GM12878 (cell line): ENCODE data around the gene SORCS2. TPM values are rescaled to one million over a fixed set of nuclear protein-coding genes. Genes with fewer than 3 reads are reported as not detected.

Source experiments
- ATAC-seq: fragments of 200-7000 bp; cut with Tn5 transposase; 3 replicates; pipeline ENCODE4 v1.9.1; 2020; ENCODE audit warnings: mild to moderate bottlenecking, moderate library complexity
- BruUV-seq: library from RNA; stranded (reverse); fragments of 400-500 nt; replicated peaks from 2 replicates; lab custom pipeline; 2021; lab: Mats Ljungman, UMichigan
- CTCF ChIA-PET: fragments of 300-600 bp; sonication (Branson Sonifier 250); formaldehyde crosslinking; extraction: SDS; loops from one replicate; lab custom pipeline; 2021; ENCODE audit warnings: inconsistent platforms; lab: Yijun Ruan, JAX
- POLR2A ChIA-PET: fragments of 350-600 bp; formaldehyde crosslinking; extraction: SDS; loops from one replicate; lab custom pipeline; 2021; ENCODE audit warnings: inconsistent platforms; lab: Charles Lee
- RAD21 ChIA-PET: fragments of 300-600 bp; sonication (Branson Sonifier 250); formaldehyde crosslinking; loops from one replicate; lab custom pipeline; 2023; ENCODE audit warnings: antibody characterized with exemption; ENCODE audit not compliant: unreplicated experiment; lab: Charles Lee
- SMC1A ChIA-PET: fragments of 300-600 bp; sonication (Branson Sonifier 250); formaldehyde crosslinking; loops from one replicate; lab custom pipeline; 2023; ENCODE audit not compliant: unreplicated experiment, uncharacterized antibody; lab: Charles Lee
- DNase-seq: peaks from one replicate; pipeline ENCODE4 v3.0.0-alpha.2; 2011; ENCODE audit warnings: low read depth, low spot score
- FAIRE-seq: peaks from 3 replicates; lab custom pipeline; 2011; peaks lifted over from hg19 to GRCh38; lab: Jason Lieb, UNC
- H2AFZ ChIP-seq: 2 replicates; pipeline ENCODE4 v1.6.0; 2011; ENCODE audit warnings: low read depth, low read length, control low read depth; ENCODE audit not compliant: control insufficient read depth
- H3K27ac ChIP-seq: 2 replicates; pipeline ENCODE4 v1.5.1; 2011; ENCODE audit warnings: control low read depth; ENCODE audit not compliant: control insufficient read depth, insufficient read depth
- H3K27me3 ChIP-seq, 2 experiments: replicated peaks in 1 of 2; 2 replicates each; pipeline versions ENCODE4 v1.6.0 to v1.6.1; 2011; ENCODE audit warnings: low read length in 1 of 2; ENCODE audit not compliant: control insufficient read depth in 2 of 2, insufficient read depth in 2 of 2
- H3K36me3 ChIP-seq, 2 experiments: 2 replicates each; pipeline ENCODE4 v1.5.1; 2011; ENCODE audit warnings: low read length in 1 of 2; ENCODE audit not compliant: control insufficient read depth in 2 of 2, insufficient read depth in 2 of 2
- H3K4me1 ChIP-seq: 2 replicates; pipeline ENCODE4 v1.6.1; 2011; ENCODE audit warnings: mild to moderate bottlenecking, low read length, moderate library complexity, mixed read lengths; ENCODE audit not compliant: control insufficient read depth, insufficient read depth
- H3K4me2 ChIP-seq: 2 replicates; pipeline ENCODE4 v1.6.0; 2011; ENCODE audit warnings: control low read depth; ENCODE audit not compliant: control insufficient read depth, insufficient read depth
- H3K4me3 ChIP-seq: fragments of 200-600 bp; sonication (generic); 2 replicates; pipeline ENCODE4 v1.5.1; 2016
- H3K79me2 ChIP-seq: 2 replicates; pipeline ENCODE4 v1.6.0; 2011; ENCODE audit warnings: low read length; ENCODE audit not compliant: control insufficient read depth, insufficient read depth
- H3K9ac ChIP-seq: 2 replicates; pipeline ENCODE4 v1.8.0; 2011; ENCODE audit warnings: low read length, control low read depth, mixed read lengths; ENCODE audit not compliant: control insufficient read depth, insufficient read depth
- H3K9me3 ChIP-seq: replicated peaks from 3 replicates; pipeline ENCODE4 v1.5.1; 2011; ENCODE audit warnings: mild to moderate bottlenecking, low read length; ENCODE audit not compliant: control insufficient read depth, insufficient read depth
- H4K20me1 ChIP-seq: 2 replicates; pipeline ENCODE4 v1.6.0; 2011; ENCODE audit not compliant: control insufficient read depth, insufficient read depth
- BRCA1 ChIP-seq: IDR thresholded peaks from 2 replicates; pipeline ENCODE4 v1.6.1; 2011; ENCODE audit warnings: low read depth, low read length, improper control_type of control experiment
- CHD2 ChIP-seq: IDR thresholded peaks from 2 replicates; pipeline ENCODE4 v1.6.1; 2011; ENCODE audit warnings: low read depth, low read length, improper control_type of control experiment, borderline replicate concordance
- ETV6 ChIP-seq, 2 experiments: fragments of 450-650 bp in 1 of 2; IDR thresholded peaks in 1 of 2; conservative IDR thresholded peaks in 1 of 2; 2 replicates each; pipeline ENCODE4 v1.6.1; 2014; ENCODE audit warnings: antibody characterized with exemption in 1 of 2, borderline replicate concordance in 1 of 2, low read depth in 1 of 2, mild to moderate bottlenecking in 1 of 2, moderate library complexity in 1 of 2
- IRF4 ChIP-seq: IDR thresholded peaks from 2 replicates; pipeline ENCODE4 v1.6.1; 2011; ENCODE audit warnings: low read depth, low read length
- JUNB ChIP-seq: IDR thresholded peaks from 2 replicates; pipeline ENCODE4 v1.6.1; 2016; ENCODE audit warnings: antibody characterized with exemption, mild to moderate bottlenecking
- NFYA ChIP-seq: IDR thresholded peaks from 2 replicates; pipeline ENCODE4 v1.6.1; 2011; ENCODE audit warnings: low read depth, mild to moderate bottlenecking, low read length, improper control_type of control experiment, borderline replicate concordance
- SMARCA5 ChIP-seq: fragments of 450-650 bp; IDR thresholded peaks from 2 replicates; pipeline ENCODE4 v1.6.1; 2017; ENCODE audit warnings: mild to moderate bottlenecking
- ZNF207 ChIP-seq: fragments of 450-650 bp; IDR thresholded peaks from 2 replicates; pipeline ENCODE4 v1.6.1; 2014; ENCODE audit warnings: antibody characterized with exemption, mild to moderate bottlenecking, borderline replicate concordance
- WGBS: methylation state at CpG from one replicate; pipeline ENCODE4 v1.1.6; 2016; ENCODE audit warnings: low lambda C conversion rate; ENCODE audit not compliant: insufficient replicate concordance, insufficient coverage; ENCODE audit errors: missing lambda C conversion rate; 5-methylcytosine and 5-hydroxymethylcytosine counted together
- in situ Hi-C: fragments of 300-500 bp; cut with MboI; formaldehyde crosslinking; loops from 9 replicates; pipeline ENCODE4 v1.14.3; 2018; ENCODE audit warnings: mixed read lengths
- intact Hi-C: fragments of 100-400 bp; cut with micrococcal nuclease; formaldehyde crosslinking; loops from one replicate; pipeline ENCODE4 v1.14.2; 2022; ENCODE audit not compliant: unreplicated experiment
- polyA plus RNA-seq, 11 experiments: library from polyadenylated mRNA; depleted of rRNA in 4 of 11; unstranded in 6 of 11; stranded (reverse) in 5 of 11; fragments of >200 nt; fragmentation: Nextera tagmentation in 4 of 11; fragmentation: Illumina TruSeq in 1 of 11; extraction: Ambion mirVana in 4 of 11; extraction: Trizol in 1 of 11; gene quantifications; 1 replicate in 1 of 11; 2 replicates in 10 of 11; pipeline versions ENCODE4 v1.2.1 to v1.2.3, GENCODE V29; 2011 to 2016; ENCODE audit warnings: inconsistent platforms in 2 of 11, missing spikeins in 2 of 11, low read depth in 1 of 11
- total RNA-seq, 4 experiments: library from RNA; depleted of rRNA in 3 of 4; stranded (reverse); fragments of >200 nt in 3 of 4; fragmentation: Illumina TruSeq in 1 of 4; extraction: Trizol in 1 of 4; gene quantifications; 2 replicates each; pipeline versions ENCODE4 v1.2.1 to v1.2.3, GENCODE V29; 2013 to 2021
- TF ChIP-seq, protein P1 (sequence below): fragments of 450-650 bp; IDR thresholded peaks from 2 replicates; pipeline ENCODE4 v1.6.1; 2017; ENCODE audit warnings: borderline replicate concordance
- TF ChIP-seq, protein P2 (sequence below): fragments of 450-650 bp; formaldehyde crosslinking; IDR thresholded peaks from 2 replicates; pipeline ENCODE4 v1.4.0; 2022; ENCODE audit warnings: mild to moderate bottlenecking, moderate library complexity
- TF ChIP-seq, protein P3 (sequence below): fragments of 450-650 bp; IDR thresholded peaks from 2 replicates; pipeline ENCODE4 v1.6.1; 2017; ENCODE audit warnings: mild to moderate bottlenecking, moderate library complexity

The SORCS2 gene
- total and polyA plus RNA-seq, 10 of the 15 experiments (the other 5 are each of a cell fraction or from before 2014, with no cell fraction given): 0.01 to 0.15 (median 0.05) TPM; not detected in 5

DNA sequence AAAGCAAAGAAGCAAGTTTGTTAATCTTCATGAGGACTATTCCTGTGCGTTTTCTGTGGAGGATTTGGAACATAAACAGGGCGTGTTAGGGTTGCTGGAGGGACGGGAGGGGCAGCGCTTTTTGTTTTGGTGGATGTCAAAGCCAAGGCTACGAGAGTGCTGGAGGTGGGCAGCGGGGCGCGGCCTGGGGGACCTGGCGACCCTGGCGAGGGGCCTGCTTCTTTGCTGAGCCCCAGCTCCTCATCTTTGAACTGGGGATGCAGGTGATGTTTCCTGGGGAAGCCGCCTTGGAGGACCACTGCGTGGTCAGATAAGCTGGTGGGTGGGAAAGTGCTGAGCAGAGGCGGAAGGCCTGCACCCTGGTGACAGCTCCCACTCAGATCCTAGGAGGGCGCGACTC, 55.2 kb downstream of the SORCS2 start:
- Histone ChIP-seq H3K27me3 (no peaks in the 10 kb centered on the region; a peak in 1 of 4 replicates), H3K36me3 (no peaks in the 10 kb centered on the region), H3K4me3 (no peak overlapping the region), H4K20me1 (no peaks in the 10 kb centered on the region), H3K9ac (no peak overlapping the region), H3K4me2 (no peak overlapping the region), H3K4me1 (no peaks in the 10 kb centered on the region), H3K9me3 (no peaks in the 10 kb centered on the region; the same call in 2 of the 3 replicates), H2AFZ (no peak overlapping the region), H3K79me2 (no peaks in the 10 kb centered on the region), H3K27ac (no peak overlapping the region)
- 36% methylated on average over 15 of the region's 15 CpGs for WGBS
- no peak for ATAC-seq
- POLR2A ChIA-PET: no interaction called here
- in situ Hi-C loops: no loop called here
- CTCF ChIA-PET: no interaction called here
- FAIRE-seq: no peak
- BruUV-seq: no TSS peak
- intact Hi-C loops: no loop called here
- no peak for DNase-seq
- SMC1A ChIA-PET: no interaction called here
- RAD21 ChIA-PET: no interaction called here
- TF ChIP-seq JUNB (no peak), NFYA (no peak), CHD2 (no peak), BRCA1 (no peak), IRF4 (no peak), ZNF207 (no peak), SMARCA5 (no peak), ETV6 (conservative IDR thresholded peaks at IDR 0.05 in 1 of 2, IDR thresholded peaks at IDR 0.05 in 1 of 2; ENCODE audit: borderline replicate concordance in 1 of 2, low read depth in 1 of 2) (no peak)
- TF ChIP-seq, protein P1, sequence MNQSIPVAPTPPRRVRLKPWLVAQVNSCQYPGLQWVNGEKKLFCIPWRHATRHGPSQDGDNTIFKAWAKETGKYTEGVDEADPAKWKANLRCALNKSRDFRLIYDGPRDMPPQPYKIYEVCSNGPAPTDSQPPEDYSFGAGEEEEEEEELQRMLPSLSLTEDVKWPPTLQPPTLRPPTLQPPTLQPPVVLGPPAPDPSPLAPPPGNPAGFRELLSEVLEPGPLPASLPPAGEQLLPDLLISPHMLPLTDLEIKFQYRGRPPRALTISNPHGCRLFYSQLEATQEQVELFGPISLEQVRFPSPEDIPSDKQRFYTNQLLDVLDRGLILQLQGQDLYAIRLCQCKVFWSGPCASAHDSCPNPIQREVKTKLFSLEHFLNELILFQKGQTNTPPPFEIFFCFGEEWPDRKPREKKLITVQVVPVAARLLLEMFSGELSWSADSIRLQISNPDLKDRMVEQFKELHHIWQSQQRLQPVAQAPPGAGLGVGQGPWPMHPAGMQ: no peak
- TF ChIP-seq, protein P2, sequence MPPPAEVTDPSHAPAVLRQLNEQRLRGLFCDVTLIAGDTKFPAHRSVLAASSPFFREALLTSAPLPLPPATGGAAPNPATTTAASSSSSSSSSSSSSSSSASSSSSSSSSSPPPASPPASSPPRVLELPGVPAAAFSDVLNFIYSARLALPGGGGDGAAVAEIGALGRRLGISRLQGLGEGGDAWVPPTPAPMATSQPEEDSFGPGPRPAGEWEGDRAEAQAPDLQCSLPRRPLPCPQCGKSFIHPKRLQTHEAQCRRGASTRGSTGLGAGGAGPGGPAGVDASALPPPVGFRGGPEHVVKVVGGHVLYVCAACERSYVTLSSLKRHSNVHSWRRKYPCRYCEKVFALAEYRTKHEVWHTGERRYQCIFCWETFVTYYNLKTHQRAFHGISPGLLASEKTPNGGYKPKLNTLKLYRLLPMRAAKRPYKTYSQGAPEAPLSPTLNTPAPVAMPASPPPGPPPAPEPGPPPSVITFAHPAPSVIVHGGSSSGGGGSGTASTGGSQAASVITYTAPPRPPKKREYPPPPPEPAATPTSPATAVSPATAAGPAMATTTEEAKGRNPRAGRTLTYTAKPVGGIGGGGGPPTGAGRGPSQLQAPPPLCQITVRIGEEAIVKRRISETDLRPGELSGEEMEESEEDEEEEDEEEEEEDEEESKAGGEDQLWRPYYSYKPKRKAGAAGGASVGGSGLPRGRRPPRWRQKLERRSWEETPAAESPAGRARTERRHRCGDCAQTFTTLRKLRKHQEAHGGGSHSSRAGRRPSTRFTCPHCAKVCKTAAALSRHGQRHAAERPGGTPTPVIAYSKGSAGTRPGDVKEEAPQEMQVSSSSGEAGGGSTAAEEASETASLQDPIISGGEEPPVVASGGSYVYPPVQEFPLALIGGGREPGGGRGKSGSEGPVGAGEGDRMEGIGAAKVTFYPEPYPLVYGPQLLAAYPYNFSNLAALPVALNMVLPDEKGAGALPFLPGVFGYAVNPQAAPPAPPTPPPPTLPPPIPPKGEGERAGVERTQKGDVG (CRISPR knock-in tag): no peak
- TF ChIP-seq, protein P3, sequence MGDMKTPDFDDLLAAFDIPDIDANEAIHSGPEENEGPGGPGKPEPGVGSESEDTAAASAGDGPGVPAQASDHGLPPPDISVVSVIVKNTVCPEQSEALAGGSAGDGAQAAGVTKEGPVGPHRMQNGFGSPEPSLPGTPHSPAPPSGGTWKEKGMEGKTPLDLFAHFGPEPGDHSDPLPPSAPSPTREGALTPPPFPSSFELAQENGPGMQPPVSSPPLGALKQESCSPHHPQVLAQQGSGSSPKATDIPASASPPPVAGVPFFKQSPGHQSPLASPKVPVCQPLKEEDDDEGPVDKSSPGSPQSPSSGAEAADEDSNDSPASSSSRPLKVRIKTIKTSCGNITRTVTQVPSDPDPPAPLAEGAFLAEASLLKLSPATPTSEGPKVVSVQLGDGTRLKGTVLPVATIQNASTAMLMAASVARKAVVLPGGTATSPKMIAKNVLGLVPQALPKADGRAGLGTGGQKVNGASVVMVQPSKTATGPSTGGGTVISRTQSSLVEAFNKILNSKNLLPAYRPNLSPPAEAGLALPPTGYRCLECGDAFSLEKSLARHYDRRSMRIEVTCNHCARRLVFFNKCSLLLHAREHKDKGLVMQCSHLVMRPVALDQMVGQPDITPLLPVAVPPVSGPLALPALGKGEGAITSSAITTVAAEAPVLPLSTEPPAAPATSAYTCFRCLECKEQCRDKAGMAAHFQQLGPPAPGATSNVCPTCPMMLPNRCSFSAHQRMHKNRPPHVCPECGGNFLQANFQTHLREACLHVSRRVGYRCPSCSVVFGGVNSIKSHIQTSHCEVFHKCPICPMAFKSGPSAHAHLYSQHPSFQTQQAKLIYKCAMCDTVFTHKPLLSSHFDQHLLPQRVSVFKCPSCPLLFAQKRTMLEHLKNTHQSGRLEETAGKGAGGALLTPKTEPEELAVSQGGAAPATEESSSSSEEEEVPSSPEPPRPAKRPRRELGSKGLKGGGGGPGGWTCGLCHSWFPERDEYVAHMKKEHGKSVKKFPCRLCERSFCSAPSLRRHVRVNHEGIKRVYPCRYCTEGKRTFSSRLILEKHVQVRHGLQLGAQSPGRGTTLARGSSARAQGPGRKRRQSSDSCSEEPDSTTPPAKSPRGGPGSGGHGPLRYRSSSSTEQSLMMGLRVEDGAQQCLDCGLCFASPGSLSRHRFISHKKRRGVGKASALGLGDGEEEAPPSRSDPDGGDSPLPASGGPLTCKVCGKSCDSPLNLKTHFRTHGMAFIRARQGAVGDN: no peak
